Globus pallidus (tissue), 1 donor: ENCODE data around the gene FAM3A.
A peak's percentile ranks its signal among the peaks of the same experiment; 100 is the strongest.

ENCODE experiments used
- DNase-seq: peaks from one replicate; pipeline ENCODE4 v3.0.0-alpha.2; 2015; ENCODE audit warnings: low spot score

The FAM3A gene

DNA sequence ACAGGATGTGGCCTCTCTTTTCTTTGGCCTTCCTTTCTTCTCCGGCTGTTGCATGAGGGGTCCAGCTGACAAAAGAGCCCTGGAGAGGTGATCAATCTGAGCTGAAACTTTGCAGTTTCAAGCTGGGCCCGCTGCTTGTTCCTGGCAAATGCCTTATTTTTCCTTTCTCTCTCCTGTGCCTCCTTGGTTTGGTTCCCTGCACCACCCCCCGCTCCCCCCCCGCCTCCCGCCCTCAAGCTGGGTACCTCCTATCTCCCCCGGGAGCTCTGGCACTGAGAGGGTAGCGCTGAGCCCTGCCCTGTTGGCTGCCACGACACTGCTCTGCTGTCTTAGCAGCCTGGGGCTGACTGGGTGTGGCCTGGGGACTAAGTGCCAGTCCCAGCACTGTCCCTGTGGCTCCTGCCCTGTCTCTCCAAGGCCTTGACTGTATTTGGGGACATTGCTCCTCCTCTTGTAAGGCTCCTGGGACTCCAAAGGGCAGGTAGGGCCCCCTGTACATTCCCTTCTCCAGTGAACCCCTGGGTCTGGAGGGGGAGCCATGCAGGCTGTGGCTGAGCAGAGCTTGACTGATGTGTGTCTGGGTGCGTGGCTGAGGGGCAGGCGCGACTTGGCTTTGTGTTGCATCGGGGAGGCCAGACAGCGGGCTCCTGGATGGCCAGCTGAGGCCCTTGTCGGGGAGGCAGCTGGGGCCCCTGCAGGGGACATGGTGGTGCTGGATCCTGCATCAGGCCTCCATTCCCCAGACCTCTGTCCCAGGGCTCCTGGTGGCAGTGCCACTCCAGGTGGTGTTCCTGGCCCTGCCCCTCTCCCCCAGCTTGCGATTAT, 56.9 kb downstream of the FAM3A start:
- no peak for DNase-seq

DNA sequence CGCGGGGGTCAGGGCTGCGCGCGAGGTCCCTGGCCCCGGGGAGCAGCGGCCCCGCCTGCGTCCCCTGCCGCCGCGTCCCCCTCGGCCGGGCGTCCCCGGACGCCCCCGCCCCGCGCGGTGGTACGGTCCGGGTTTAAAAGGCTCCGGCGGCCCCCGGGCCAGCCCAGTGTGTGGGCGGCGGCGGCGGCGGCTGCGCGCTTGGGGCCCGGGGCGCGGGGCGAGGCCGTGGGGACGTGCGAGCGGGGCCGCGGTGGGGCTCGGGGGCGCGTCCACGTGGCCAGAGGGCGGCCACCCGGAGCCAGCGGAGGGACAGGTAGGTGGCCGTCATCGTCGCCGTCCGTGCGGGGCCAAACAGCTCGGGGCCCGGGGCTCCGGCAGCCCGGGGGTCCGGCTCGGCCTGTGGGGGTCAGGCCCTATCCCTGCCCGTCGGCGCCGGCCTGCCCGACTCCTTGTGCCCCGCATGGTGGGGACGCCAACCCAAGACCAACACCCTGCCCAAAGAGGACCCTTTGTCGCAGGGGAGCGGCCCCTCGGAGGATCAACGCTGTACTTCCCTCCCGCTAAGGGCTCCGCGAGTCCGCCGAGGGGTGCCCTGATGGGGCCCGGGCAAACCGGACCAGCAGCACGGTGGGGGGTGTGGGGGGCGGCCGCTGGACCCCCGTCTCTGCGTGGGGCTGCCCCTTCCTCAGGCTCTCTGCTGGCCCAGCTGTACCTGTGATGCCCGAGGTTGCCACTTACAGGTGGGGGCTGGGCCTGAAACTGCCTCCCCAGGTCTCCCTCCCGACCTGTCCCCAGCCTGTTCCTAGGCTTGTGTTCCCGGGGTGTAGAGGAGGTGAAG, 57.7 kb downstream of the FAM3A start, which contains the start of gene PLXNA3:
Gene PLXNA3 (plus strand): TSS at position 166 of the 838 bp plus-strand sequence. CDS start 1,903 bp downstream, outside the sequence.
- peak; percentile 37 for DNase-seq

DNA sequence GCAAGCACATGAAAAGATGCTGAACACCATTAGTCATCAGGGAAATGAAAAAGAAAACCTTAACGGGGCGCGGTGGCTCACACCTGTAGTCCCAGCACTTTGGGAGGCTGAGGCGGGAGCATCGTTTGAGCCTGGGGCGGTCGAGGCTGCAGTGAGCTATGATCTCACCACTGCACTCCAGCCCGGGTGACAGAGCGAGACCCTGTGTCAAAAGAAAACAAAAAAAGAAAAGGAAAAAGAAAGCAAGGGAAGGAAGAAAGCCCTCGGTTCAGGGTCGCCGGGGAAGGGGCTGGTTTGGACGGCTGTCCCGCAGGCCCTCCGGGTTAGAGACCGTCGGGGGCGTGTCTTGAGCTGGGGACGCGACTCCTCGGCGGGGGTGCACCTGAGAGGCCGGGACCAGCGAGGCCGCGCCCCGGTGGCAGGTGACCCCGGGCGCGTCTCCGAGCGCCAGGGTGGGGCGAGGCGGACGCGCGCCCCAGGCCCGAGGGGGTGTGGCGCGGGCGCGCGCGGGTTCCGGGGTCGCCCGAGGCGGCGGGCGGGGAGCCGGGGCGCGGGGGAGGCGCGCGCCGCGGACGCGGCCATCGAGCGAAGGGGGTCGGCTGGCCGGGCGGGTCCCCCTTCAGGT, 58.4 kb downstream of the FAM3A start:
- DNase-seq: no peak
